Measurements from ENCODE around the gene NFX1.

NFX1 gene

DNA sequence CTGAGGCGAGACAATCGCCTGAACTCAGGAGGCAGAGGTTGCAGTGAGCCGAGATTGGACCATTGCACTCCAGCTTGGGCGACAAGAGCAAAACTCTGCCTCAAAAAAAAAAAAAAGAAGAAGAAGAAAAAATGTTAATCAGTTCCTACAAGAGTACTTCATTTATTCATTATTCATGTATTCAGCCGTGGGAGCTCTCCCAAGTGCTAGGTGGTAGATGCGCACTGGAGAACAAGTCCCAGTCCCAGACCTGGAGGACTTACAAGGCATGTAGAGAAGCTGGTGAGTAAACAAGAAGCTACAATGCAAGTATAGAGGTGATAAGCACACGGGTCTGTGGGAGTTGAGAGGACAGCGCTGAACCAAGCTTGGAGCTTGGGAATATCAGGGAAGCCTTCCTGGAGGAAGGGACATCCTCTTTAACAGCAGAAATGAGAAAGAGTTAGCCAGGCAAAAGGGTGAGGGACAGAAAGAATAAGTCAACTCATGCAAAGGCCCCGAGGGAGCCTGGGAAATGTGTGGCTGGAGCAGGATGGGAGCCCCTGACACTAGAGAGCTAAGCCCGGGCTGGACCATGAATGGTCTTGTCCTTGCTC, 129.5 kb downstream of the NFX1 start:
- DNase-seq (ENCODE audit: low read depth, low spot score) = no peak

Data from astrocyte of the hippocampus (primary cell).